Gastrocnemius medialis (tissue), 4 donors: ENCODE measurements around the gene OSBPL2. TPM values are rescaled to one million over a fixed set of nuclear protein-coding genes. Genes with fewer than 3 reads are reported as not detected.
A peak's percentile ranks its signal among the peaks of the same experiment; 100 is the strongest.

Source experiments
- ATAC-seq, 2 donors: fragments of 150-250 bp; one replicate each; pipeline ENCODE4 v1.9.1; 2016
- DNase-seq, 2 donors: peaks; one replicate each; pipeline ENCODE4 v3.0.0-alpha.2; 2019
- H3K27ac ChIP-seq, 4 donors: fragments of 200-600 bp; sonication (generic); 1 replicate in 1 of 4; 2 replicates in 3 of 4; pipeline ENCODE4 v1.5.1; 2016 to 2018; ENCODE audit warnings: mild to moderate bottlenecking in 2 of 4, moderate library complexity in 1 of 4
- H3K27me3 ChIP-seq, 3 donors: fragments of 200-600 bp; sonication (generic) in 2 of 3; 1 replicate in 1 of 3; 2 replicates in 2 of 3; pipeline versions ENCODE4 v1.5.1 to v1.6.0; 2016 to 2019; ENCODE audit warnings: mild to moderate bottlenecking in 1 of 3, moderate library complexity in 1 of 3
- H3K36me3 ChIP-seq, 2 donors: fragments of 200-600 bp; sonication (generic) in 1 of 2; one replicate each; pipeline ENCODE4 v1.5.1; 2017 to 2018
- H3K4me1 ChIP-seq, 2 donors: fragments of 200-600 bp; sonication (generic) in 1 of 2; one replicate each; pipeline ENCODE4 v1.5.1; 2016 to 2017; ENCODE audit warnings: mild to moderate bottlenecking in 2 of 2
- H3K4me3 ChIP-seq, 4 donors: fragments of 200-600 bp; sonication (generic) in 3 of 4; 1 replicate in 1 of 4; 2 replicates in 3 of 4; pipeline ENCODE4 v1.5.1; 2016 to 2019; ENCODE audit warnings: mild to moderate bottlenecking in 2 of 4
- H3K9me3 ChIP-seq, 3 donors: fragments of 200-600 bp; sonication (generic) in 2 of 3; 1 replicate in 1 of 3; 2 replicates in 2 of 3; pipeline ENCODE4 v1.5.1; 2016 to 2019
- POLR2A ChIP-seq, 2 donors: fragments of 450-650 bp; IDR thresholded peaks; one replicate each; pipeline ENCODE4 v1.6.1; 2017; ENCODE audit warnings: antibody characterized with exemption in 2 of 2, mild to moderate bottlenecking in 2 of 2, moderate library complexity in 2 of 2
- in situ Hi-C, 4 donors: fragments of 200-750 bp; cut with MboI; loops; one replicate each; pipeline versions ENCODE4 v1.15.0 to v1.8.0; 2017; ENCODE audit warnings: low sequenced_read_pairs in 4 of 4
- intact Hi-C: fragments of 100-400 bp; cut with DNase I; formaldehyde crosslinking; loops from one replicate; pipeline ENCODE4 v1.15.1; 2023; ENCODE audit warnings: low total_unique reads
- total RNA-seq, 4 donors: library from RNA; depleted of rRNA; stranded (reverse); fragments of >200 nt; gene quantifications; one replicate each; pipeline versions ENCODE4 v1.1.0 to v1.2.3, GENCODE V29; 2016
- TF ChIP-seq, protein P1 (sequence below), 5 experiments: fragments of 450-650 bp in 3 of 5; fragments of 200-600 bp in 2 of 5; sonication (generic) in 2 of 5; IDR thresholded peaks in 4 of 5; conservative IDR thresholded peaks in 1 of 5; 1 replicate in 4 of 5; 2 replicates in 1 of 5; pipeline ENCODE4 v1.5.1; 2016 to 2019; ENCODE audit warnings: antibody characterized with exemption in 5 of 5, mild to moderate bottlenecking in 3 of 5, moderate library complexity in 3 of 5

Gene OSBPL2
- total RNA-seq, 4 donors from 2014 or later: 15.8 to 26.4 (median 19.6) TPM

DNA sequence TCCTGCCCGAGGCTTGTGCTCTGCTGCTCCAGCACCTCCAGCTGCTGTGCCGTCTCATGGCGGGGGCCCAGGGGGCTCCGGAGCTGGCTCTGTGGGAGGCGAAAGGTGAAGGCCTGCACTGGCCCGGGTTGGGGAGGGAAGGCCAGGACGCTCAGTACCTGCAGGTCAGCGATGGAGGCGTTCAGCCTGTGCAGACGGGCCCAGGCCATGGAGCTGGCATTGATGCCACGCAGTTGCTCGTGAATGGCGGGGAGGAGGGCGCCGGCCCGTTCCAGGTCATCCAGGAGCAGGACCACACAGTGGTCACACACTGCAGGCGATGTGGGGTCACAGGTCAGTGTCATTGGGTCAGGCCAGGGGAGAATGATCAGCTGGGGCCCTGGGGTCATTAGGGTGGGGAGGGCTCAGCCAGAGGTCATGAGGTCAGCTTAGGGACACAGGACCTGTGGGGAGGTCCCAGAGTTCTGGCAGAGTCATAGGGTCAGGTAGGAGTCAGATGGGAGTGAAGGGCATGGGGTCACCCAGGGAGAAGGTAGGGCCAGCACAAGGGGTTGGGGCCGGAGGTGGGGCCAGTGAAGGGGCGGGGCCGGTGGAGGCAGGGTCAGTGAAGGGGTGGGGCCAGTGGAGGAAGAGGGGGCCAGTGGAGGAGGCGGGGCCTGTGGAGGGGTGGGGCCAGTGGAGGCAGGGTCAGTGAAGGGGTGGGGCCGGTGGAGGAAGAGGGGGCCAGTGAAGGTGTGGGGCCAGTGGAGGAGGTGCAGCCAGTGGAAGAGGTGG lies 82.4 kb downstream of the OSBPL2 start:
- H3K4me3 ChIP-seq: no peak overlapping the region
- H3K27me3 ChIP-seq: no peaks in the 10 kb centered on the region
- DNase-seq (no peak), ATAC-seq (no peak)
- H3K9me3 ChIP-seq: no peaks in the 10 kb centered on the region
- H3K27ac ChIP-seq: no peak overlapping the region
- in situ Hi-C loops (no loop called here), intact Hi-C loops (no loop called here)
- no peaks in the 10 kb centered on the region for H3K4me1 ChIP-seq
- peaks cover 0 to 19% of the 10 kb centered on the region in 2 donors for H3K36me3 ChIP-seq
- TF ChIP-seq POLR2A (IDR thresholded peaks at IDR 0.05): no peak
- TF ChIP-seq, protein P1, sequence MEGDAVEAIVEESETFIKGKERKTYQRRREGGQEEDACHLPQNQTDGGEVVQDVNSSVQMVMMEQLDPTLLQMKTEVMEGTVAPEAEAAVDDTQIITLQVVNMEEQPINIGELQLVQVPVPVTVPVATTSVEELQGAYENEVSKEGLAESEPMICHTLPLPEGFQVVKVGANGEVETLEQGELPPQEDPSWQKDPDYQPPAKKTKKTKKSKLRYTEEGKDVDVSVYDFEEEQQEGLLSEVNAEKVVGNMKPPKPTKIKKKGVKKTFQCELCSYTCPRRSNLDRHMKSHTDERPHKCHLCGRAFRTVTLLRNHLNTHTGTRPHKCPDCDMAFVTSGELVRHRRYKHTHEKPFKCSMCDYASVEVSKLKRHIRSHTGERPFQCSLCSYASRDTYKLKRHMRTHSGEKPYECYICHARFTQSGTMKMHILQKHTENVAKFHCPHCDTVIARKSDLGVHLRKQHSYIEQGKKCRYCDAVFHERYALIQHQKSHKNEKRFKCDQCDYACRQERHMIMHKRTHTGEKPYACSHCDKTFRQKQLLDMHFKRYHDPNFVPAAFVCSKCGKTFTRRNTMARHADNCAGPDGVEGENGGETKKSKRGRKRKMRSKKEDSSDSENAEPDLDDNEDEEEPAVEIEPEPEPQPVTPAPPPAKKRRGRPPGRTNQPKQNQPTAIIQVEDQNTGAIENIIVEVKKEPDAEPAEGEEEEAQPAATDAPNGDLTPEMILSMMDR (IDR thresholded peaks at IDR 0.05 in 4 of 5, conservative IDR thresholded peaks at IDR 0.05 in 1 of 5): no peak

DNA sequence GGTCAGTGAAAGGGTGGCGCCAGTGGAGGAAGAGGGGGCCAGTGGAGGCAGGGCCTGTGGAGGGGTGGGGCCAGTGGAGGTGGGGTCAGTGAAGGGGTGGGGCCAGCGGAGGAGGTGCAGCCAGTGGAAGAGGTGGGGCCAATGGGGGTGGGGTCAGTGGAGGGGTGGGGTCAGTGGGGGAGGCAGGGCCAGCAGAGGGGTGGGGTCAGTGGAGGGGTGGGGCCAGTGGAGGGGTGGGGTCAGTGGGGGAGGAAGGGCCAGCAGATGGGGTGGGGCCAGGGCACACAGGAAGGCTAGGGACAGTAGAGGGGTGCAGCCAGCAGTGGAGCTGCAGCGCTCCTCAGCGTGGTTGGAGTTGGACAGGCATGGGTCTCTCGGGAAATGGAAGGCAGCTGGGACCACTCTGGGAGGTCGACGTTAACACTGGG lies 83.2 kb downstream of the OSBPL2 start:
- Histone ChIP-seq H3K4me3 (no peak overlapping the region), H3K9me3 (no peaks in the 10 kb centered on the region), H3K4me1 (no peaks in the 10 kb centered on the region), H3K27ac (no peak overlapping the region), H3K36me3 (peaks cover 0 to 13% of the 10 kb centered on the region in 2 donors), H3K27me3 (no peaks in the 10 kb centered on the region)
- ATAC-seq: peak in 1 of 2 donors; percentile 22
- TF ChIP-seq, protein P1 (IDR thresholded peaks at IDR 0.05 in 4 of 5, conservative IDR thresholded peaks at IDR 0.05 in 1 of 5): no peak
- TF ChIP-seq POLR2A (IDR thresholded peaks at IDR 0.05): no peak
- in situ Hi-C loops: no loop called here
- no peak for DNase-seq
- intact Hi-C loops: no loop called here

DNA sequence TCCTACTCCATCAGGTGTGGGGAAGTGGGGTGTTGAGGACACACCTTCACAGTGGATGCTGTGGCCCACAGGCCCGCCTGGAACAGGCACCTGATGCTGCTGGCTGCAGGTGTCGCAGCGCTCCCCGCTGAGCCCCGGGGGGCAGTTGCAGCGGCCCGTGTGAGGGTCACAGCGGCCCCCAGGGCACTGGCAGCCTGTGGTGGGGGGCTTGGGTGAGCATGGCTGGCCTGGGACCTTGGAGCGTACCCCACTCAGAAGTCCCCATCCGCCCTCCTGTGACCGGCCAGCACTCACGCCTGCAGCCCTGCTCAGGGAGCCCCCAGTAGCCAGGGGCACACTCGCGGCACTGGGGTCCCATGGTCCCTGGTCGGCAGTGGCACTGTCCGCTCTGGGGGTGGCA lies 83.7 kb downstream of the OSBPL2 start:
- no peak for TF ChIP-seq POLR2A (IDR thresholded peaks at IDR 0.05)
- TF ChIP-seq, protein P1 (IDR thresholded peaks at IDR 0.05 in 4 of 5, conservative IDR thresholded peaks at IDR 0.05 in 1 of 5): no peak
- H3K27ac ChIP-seq: no peak overlapping the region
- no peak overlapping the region for H3K4me3 ChIP-seq
- in situ Hi-C loops: no loop called here
- H3K27me3 ChIP-seq: no peaks in the 10 kb centered on the region
- no peaks in the 10 kb centered on the region for H3K9me3 ChIP-seq
- no peaks in the 10 kb centered on the region for H3K4me1 ChIP-seq
- peaks cover 0 to 10% of the 10 kb centered on the region in 2 donors for H3K36me3 ChIP-seq
- no peak for ATAC-seq
- no peak for DNase-seq
- intact Hi-C loops: no loop called here

DNA sequence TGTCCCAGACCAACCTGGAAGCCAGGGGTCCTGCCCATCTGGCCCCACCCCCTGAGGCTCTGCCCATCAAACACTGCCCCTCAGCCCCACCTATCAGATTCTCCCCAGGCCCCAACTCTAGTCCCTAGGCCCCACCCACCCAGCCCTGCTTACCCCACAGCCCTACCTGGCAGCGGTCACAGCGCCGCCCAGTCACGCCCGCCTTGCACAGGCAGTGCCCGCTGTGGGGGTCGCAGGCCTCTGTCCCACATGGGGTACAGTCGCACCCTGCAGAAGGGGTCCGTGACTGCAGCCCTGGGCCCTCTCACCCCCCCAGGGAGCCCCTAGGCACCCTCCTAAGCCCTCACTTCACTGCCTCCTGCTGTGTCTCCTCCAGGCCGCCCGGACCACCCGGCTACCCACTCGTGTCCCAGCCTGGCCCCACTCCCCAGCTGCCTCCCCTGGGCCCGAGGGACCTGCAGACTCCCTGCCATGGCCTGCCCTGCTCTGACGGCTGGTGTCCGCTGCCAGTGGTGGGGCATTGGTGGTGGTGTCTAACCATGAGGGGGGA lies 84.2 kb downstream of the OSBPL2 start:
- no peak overlapping the region for H3K4me3 ChIP-seq
- intact Hi-C loops: no loop called here
- in situ Hi-C loops: no loop called here

More for the DNA sequence above, 84.2 kb downstream of the OSBPL2 start:
- H3K27ac ChIP-seq: no peak overlapping the region
- no peaks in the 10 kb centered on the region for H3K27me3 ChIP-seq
- no peak for TF ChIP-seq POLR2A (IDR thresholded peaks at IDR 0.05)
- TF ChIP-seq, protein P1 (IDR thresholded peaks at IDR 0.05 in 4 of 5, conservative IDR thresholded peaks at IDR 0.05 in 1 of 5): no peak
- ATAC-seq (no peak), DNase-seq (no peak)
- no peaks in the 10 kb centered on the region for H3K9me3 ChIP-seq
- H3K4me1 ChIP-seq: no peaks in the 10 kb centered on the region
- H3K36me3 ChIP-seq: peaks cover 0 to 4% of the 10 kb centered on the region in 2 donors
